PFSK-1 (cell line): Measurements from ENCODE around the gene AUNIP.

Source experiments
- TAF1 ChIP-seq: IDR thresholded peaks from 2 replicates; pipeline ENCODE4 v1.6.1; 2012; ENCODE audit warnings: low read length, control low read depth, borderline replicate concordance; ENCODE audit not compliant: insufficient read depth
- TF ChIP-seq, protein P1 (sequence below), 2 experiments: IDR thresholded peaks; 2 replicates each; pipeline versions ENCODE4 v1.6.1 to v1.8.0; 2011 to 2012; ENCODE audit warnings: low read depth in 2 of 2, low read length in 2 of 2, control low read depth in 1 of 2, inconsistent platforms in 1 of 2, mild to moderate bottlenecking in 1 of 2, moderate library complexity in 1 of 2; ENCODE audit not compliant: insufficient read depth in 1 of 2

DNA sequence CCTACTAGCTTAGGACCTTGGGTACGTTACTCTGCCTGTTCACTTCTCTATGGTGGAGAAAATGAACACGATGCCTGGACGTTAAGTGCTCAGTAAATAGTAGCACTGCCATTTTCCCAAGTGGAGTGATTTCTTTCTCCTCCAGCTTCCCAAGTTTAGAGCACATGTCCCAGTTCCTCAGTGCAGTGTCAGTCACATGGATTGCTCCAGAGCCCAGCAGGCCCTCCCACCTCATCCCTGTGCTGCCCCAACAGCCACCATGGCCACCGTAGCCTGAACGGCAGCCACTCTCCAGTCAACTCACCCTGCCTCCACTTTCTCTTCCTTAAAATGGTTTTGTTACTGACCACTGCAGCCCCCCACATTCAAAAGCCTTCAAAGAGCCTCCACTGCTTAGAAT is 38.5 kb upstream of the AUNIP start:
- no peak for TF ChIP-seq TAF1
- TF ChIP-seq, protein P1, sequence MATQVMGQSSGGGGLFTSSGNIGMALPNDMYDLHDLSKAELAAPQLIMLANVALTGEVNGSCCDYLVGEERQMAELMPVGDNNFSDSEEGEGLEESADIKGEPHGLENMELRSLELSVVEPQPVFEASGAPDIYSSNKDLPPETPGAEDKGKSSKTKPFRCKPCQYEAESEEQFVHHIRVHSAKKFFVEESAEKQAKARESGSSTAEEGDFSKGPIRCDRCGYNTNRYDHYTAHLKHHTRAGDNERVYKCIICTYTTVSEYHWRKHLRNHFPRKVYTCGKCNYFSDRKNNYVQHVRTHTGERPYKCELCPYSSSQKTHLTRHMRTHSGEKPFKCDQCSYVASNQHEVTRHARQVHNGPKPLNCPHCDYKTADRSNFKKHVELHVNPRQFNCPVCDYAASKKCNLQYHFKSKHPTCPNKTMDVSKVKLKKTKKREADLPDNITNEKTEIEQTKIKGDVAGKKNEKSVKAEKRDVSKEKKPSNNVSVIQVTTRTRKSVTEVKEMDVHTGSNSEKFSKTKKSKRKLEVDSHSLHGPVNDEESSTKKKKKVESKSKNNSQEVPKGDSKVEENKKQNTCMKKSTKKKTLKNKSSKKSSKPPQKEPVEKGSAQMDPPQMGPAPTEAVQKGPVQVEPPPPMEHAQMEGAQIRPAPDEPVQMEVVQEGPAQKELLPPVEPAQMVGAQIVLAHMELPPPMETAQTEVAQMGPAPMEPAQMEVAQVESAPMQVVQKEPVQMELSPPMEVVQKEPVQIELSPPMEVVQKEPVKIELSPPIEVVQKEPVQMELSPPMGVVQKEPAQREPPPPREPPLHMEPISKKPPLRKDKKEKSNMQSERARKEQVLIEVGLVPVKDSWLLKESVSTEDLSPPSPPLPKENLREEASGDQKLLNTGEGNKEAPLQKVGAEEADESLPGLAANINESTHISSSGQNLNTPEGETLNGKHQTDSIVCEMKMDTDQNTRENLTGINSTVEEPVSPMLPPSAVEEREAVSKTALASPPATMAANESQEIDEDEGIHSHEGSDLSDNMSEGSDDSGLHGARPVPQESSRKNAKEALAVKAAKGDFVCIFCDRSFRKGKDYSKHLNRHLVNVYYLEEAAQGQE (IDR thresholded peaks at IDR 0.05; ENCODE audit: insufficient read depth in 1 of 2, low read depth in 2 of 2, low read length in 2 of 2): no peak
